HuH-7 (cell line): Measurements from ENCODE around the gene CASK.

Experiments used
- DNase-seq: peaks from one replicate; pipeline ENCODE4 v3.0.0; 2011; ENCODE audit warnings: low spot score

Gene CASK, protein sequence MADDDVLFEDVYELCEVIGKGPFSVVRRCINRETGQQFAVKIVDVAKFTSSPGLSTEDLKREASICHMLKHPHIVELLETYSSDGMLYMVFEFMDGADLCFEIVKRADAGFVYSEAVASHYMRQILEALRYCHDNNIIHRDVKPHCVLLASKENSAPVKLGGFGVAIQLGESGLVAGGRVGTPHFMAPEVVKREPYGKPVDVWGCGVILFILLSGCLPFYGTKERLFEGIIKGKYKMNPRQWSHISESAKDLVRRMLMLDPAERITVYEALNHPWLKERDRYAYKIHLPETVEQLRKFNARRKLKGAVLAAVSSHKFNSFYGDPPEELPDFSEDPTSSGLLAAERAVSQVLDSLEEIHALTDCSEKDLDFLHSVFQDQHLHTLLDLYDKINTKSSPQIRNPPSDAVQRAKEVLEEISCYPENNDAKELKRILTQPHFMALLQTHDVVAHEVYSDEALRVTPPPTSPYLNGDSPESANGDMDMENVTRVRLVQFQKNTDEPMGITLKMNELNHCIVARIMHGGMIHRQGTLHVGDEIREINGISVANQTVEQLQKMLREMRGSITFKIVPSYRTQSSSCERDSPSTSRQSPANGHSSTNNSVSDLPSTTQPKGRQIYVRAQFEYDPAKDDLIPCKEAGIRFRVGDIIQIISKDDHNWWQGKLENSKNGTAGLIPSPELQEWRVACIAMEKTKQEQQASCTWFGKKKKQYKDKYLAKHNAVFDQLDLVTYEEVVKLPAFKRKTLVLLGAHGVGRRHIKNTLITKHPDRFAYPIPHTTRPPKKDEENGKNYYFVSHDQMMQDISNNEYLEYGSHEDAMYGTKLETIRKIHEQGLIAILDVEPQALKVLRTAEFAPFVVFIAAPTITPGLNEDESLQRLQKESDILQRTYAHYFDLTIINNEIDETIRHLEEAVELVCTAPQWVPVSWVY

DNA sequence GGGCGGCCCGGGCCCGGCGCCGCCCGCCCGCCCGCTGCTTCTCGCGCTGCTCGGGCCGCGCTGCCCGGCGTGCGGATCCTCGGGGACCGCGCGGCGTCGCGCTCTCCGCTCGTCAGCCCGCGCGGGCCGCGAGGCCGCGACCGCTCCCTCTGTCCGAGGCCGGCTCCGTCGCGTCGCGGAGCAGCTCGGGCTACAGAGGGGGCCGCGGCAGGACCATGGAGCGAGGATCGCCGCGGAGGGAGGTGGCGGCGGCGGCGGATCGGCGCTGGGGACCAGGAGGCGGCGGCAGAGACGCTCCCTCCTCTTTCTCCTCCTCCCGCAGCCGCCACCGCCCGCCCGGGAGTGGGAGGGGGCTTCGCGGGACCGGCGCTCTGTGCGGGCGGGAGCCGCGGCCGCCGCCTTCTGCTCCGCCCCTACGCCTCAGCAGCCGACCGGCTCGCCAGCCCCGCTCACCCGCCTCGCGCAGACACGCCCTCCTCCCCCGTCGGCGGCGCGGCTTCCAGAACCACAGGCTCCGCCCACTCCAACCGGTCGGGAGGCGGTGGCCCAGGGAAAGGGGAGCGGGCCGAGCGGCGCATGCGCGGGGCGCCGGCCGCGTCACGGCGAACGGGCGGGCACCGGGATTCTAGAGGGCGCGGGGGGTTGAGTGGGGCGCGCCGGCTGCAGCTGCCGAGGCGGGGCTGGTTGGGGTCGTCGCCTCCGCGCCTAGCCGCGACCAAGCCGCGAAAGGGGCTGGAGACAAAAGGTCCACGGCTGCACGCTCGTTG, at the start of gene CASK:
Gene CASK, minus strand, starts transcription at position 344 of the 767 bp plus-strand sequence. CDS start 566 bp downstream, outside the sequence.
- peak; percentile 60 for DNase-seq

DNA sequence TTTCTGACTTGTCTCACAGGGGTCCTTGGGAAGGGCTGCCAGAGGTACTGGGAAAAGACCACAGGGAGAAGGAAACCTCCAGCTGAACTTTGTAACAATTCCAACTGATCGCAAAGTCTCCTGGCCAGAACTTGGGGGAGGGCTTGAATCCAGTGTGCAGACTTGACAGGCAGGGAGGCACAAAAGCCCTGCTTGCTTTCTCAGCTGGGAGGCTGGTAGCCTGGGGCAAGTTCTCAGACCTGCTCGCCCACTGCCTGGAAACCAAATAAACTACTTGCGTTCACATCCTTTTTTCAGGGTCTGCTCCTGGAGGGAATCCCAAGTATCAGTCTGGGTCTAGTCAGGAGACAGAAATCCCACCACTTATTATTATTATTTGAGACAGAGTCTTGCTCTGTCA, 48.0 kb upstream of the CASK start:
- DNase-seq, result no peak

DNA sequence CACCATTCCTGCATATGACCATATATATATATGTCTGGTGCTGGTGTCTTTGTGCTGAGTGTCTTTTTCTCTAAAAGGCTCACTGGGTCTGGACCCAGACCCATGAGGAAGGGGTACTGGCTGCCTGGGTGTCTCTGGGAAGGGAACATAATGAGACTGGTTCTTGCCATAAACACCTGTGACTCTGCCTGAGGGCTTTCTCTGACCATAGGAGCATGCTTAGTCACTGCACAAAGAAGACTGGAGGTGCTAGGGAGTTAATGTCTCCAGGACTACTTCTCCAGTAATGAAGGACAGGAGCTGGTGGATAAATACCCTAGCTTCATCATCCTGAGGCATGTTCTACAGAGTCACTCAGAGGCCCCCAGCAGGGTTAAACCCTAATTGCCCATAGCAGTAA, 47.1 kb upstream of the CASK start:
- DNase-seq, result no peak

DNA sequence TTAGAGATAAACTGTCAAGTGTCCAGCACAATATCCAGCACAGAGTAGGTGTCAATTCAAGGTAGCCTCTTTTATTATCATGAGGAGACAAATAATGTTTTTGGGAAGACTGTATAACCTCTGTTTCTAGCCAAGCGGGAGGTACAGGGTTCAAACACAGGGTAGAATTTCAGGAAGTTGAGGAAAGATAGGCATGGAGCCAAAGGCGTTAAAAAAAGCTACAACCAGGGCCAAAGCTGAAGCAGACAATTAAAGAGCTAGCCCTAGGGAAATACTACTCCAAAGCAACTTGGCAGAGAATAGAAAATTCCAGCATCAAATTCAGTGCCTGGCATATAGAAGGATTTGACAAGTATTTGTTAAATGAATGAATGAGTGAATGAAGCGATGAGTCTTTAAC, 40.0 kb upstream of the CASK start:
- DNase-seq, result no peak

DNA sequence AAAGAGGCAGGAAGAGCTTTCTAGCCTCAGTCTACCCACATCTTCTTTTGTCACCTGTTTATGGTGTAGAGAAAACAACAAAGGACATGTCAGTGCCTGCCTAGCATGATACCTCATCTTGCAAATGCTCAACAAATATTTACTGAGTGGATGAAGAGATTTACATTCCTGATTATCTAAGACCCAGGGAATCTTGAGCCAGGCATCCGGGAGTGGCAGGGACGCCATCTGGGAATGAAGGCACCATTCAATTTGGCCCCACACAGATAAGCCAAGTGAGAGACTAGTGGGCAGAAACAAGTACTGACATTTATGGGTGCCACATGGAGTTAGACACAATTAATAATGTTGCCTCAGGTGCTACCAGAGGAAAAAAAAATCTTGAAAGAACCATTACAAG, 36.8 kb upstream of the CASK start:
- DNase-seq, result no peak

DNA sequence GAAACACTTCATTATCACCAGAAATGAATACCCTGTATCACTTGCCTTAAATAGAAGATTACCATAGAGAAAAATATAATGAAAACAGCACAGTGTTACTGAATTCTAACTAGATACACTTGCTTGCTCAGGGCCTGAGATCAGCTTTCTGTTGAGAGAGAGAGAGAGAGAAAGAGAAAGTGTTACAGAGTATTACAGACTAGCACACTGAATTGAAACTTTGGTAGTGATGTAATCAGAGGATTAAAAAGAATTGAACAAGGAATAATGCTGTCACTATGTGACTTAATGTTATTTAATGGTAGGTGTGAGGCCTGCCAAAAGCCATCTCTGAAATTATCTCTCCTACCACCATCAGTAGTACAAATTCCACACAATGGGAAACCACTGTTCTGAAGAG, 35.5 kb upstream of the CASK start:
- DNase-seq, result no peak

DNA sequence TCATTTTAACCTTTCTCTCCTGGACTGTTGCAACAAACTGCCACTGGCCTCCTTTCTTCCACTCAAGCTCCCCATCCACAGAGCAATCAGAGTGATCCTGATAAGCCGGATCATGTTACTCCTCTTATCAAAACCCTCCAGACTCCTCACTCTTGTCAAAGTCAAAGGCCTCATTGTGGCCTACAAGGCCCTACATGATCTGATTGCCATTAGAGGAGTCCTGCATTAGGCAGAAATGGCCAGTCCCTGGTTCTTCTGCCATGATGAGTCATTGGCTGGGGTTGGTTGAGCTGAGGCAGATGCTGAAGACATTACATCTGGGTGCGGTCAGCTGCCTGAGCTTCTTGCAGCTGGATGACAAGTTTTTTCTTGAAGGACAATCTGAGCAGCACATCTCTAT, 32.7 kb upstream of the CASK start:
- peak; percentile 24 for DNase-seq

DNA sequence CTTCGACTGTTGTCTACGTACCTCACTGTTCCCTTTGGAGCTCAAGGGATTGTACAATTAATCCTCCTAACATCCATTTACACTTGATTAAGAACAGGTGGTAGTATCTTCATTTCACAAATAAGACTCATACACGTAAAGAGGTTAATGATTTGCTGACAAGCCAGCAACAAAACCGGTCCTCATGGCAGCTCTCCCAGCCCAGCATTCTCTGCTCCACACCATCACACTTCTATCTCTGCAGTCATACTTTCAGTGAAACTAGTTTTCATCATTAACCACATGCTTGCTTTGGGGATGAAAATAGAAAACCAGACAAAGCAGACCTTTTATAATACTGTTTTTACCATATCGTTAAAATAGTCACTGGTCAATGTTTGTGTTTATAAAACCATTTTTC, 28.7 kb upstream of the CASK start:
- DNase-seq, result no peak

DNA sequence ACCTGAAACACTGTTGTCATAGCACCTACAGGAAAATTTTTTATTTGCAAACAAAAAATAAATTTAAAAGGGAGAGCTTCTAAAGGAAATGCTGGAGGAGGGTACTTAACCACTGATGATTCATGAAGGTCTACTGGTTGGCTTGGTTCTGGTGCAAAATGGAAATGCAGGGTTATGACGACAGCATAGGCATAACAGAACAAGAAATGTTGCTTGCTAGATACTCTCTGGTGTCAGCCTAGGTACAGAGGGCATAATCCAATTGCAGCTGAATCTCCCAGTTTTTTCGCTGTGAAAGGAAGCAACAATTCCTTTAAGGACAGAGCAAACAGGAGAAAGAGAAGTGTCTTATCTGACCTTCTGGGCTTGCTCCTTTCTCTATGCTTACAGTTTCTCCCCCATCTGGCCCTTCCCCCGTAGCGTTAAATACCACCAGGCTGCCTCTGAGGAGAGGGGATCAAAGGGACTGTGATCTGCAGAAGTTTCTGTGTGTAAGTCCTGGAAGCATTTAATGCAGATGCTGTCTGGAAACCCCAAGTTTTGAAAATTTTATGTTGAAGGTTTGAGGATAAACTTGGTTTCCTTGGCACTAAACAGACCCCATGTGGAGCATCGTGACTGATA, 23.7 kb upstream of the CASK start:
- no peak for DNase-seq

DNA sequence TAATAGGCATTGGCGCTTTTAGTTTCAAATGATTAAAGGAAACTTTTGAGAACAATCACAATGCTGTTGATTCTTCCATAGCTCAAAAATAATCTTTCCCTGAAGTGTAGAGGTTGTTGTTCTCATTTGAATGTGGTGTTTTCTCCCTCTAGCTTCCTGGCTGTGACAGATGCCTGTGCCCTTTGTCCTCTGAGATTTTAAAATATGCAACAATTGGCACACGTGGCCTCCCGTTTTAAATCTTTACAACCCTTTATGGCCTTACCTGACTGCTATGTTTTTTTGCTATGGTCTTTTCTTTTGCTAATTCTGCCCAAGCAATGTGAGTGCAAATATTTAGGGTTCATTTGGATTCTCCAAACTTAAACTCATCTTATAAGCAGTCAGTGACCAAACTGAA, 22.9 kb upstream of the CASK start:
- no peak for DNase-seq

DNA sequence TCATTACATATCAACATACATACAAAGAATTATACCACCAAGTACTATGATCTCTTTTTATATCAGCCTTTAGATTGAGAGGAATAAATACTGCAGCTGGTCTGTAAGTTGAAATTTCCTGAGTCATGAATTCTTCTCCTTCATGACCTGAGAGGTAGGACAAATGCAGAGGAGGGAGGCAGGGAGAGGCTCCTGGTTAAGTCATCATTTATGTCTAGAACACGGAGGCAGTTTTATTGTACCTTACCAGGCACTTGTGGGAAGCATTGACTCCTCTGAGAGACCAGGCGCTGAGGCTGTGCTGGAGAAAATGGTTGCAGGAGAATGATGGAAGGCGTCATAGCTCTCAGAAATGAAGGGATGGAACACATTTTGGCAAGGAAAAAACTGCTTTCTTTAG, 12.5 kb upstream of the CASK start:
- DNase-seq, result no peak

DNA sequence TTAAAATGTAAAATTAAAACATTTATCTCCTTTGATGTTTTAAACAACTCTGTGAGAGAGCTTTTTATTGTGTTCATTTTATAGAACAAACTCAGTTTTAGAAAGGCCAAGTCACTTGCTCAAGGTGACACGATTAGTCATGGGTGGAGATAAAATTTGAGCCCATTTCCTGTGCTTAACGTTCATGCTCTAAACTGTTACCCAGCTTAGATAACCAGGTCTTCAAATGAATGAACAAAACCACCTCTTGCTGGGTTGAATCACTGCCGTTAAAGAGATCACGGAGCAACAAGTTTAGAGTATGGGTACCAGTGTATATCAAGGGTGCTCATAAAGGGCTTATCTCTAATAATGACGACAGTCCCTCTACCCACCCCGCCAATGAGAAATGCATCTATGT, 10.2 kb upstream of the CASK start:
- DNase-seq, result no peak

DNA sequence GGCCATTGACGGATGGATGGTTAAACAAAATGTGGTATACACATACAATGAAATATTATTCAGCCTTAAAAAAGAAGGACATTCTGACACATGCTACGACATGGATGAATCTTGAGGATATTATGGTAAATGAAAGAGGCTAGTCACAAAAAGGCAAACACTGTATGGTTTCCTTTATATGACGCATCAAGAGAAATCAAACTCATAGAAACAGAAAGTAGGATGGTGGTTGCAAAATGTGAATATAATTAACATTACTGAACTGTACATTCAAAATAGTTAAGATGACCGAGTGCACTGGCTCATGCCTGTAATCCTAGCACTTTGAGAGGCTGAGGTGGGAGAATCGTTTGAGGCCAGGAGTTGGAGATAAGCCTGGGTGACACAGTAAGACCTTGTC, 9.5 kb upstream of the CASK start:
- DNase-seq, result no peak

DNA sequence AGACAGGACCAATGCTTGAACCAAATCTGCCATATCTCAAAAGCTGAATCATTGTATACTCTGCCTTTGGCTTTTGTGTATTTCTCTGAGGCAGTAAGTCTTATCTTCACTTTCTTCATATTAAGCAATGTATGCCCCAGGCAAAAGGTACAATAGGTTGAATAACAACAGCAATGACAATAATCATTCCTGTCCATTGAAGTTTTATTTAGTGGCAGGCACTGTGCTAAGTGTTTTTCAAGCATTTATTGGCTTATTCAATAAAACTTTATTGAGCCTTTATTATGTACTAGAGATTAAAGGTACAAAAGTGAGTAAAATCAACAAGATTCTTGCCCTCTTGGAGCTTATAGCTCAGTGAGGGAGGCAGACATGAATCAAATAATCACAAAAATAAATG, 8.2 kb upstream of the CASK start:
- DNase-seq, result no peak

DNA sequence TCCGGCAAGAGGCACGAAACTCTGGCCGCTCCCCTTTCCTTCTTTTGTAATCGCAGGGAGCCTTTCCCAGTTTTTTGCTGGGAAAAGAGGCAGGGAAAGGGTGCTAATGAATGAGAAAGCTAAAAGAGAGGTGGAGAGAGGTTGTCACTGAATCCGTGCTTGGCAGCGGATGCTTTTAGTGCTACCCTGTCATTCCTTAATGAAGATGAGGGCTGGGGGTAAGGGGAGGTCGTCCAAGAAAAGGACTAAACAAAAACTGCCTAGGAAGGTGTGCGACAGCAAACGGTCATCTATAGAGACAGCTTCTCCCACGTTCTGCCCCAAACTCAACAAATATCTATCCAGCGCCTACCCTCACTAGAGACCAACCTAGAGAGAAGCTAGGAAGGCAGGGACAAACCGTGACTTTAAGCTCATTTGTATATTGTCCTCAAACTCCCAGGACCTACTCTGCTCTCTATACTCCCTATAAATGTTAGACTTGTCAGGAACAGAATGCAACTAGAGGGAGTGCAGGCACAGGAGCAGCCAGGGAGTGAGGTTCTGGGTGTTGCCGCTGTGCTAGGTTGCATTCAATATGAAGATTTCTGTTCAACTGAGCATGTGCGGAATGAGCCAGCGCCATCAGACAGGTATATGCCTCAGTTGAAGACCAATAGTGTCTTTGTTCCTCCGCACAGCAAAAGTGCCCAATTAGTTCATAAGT, 777 bp upstream of the CASK start:
- peak; percentile 18 for DNase-seq

DNA sequence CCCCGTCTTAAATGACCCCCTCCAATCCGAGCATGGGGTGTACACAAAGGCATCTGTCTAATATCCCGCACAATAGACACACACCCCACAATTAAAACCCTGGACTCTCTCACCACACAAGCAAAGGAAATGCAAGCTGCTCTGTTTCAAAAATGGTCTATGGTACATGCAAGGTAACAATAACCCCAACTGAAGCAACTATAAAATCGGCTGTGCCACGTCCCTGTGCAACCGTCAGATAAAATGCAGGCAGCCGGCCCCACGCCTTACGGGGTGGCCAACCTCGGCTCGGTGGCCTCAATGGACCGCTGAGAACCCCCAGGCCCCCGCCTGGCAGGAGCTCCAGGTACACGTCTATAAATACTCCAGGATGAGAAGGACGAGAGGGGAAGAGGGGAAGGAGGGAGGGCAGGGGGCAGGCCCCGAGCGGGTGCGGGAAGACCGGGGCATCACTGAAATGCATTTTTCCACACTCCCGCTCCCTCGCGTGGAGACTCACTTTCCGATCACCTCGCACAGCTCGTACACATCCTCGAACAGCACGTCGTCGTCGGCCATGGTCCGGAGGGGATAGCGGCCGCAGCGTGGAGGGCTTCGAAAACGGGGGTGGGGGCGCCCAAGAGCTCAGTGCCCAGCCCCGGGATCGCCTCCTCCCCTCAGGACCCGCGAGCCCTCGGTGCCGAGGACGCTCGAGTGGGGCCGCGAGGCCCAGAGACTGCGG, 763 bp downstream of the CASK start:
- peak; percentile 20 for DNase-seq

DNA sequence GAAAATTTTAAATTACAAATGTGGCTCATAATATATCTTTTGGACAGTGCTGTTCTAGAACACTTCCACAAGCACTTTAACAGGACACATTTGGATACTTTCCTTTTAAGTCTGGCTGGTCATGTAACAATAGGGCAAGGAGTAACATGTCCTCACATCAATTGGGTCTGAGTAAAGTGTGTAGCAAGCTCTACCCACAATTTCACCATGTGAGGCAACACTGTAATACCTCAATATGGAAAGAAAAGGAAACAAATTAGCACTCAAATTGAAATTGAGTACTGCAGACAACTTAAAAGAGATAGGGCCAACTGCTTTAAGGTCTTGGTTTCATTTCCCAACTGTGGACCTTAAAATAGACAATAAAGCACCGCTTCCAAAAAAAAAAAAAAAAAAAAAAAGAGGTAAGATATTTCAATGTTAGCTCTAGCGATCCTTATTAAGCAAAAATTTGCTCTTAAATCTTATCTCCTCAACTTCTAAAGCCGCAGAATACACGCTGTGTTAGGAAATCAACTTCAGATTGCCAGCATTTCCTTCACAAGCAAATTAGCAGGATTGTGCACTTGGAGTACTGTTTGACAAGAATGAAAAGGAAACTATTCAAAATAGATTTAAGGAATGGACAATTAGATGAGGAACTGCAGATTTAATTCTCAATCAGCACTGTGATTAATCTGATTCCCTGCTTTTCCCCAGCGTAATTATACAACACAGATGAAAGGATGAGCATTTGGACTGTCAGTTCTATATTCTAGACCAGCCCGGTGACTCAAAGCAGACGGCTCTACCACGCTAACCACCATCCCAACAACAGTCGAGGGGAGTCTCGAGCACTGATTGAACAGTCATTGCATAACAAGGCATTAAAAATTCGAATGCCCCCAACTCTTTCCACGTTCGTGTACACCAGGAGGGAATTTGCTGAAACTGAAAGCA, 1.6 kb downstream of the CASK start:
- no peak for DNase-seq

DNA sequence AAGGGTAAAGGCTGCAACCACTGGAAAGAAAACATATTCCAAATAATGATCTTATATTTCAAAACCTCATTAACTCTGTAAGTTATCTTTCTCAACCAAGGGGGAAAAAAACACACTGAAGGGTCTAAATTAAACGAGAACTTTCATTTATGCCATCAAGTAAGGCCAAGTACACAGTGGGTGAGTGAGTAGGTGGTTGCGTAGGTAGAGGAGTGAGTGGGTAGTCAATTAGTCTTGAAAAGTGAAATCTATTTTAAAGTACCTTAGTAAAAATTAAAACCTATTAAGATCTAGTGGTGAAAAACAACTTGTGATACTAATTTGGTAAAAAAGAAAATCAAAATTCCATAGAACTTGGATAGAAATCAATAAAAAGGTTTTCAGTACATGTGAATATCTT, 3.5 kb downstream of the CASK start:
- DNase-seq, result no peak

DNA sequence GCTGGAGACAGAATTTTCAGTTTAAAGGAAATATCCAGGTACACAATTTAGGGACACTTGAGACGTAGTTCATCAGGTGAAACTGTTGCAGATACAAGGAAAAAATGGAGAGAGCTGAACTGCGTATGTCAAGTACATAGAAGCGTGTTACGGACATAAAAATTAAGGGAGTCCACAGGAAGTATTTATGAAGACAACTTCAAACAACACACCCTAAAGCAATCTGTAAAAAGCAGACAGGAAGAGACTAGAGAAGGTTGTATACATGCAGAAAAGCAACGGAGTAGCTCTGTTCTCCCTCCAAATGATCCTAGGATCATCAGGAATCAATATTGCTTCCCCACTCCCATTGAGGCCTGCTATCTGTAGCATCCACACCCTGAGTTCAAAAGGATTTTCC, 5.8 kb downstream of the CASK start:
- no peak for DNase-seq

DNA sequence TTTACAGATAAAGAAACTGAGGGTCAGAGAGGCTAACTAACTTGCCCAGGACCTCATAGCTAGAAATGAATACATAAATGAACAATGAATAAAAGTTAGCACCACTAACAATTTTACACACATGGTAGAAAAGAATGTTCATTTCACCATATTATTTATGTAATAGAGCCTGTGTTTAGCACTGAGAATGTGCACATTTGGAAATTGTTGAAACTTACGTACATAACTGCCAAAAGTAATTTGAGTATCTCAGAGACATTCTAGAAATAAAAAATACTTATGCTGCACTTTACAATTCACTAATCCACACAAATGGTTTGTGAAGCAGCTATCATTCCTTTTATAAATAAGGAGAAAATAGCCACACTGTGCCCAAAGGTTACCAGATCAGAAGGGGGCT, 9.9 kb downstream of the CASK start:
- DNase-seq, result no peak
